Muscle layer of colon (tissue), 2 donors: ENCODE results near the gene ALB.
"Not testable (repeated sequence)": the region's sequence is repeated elsewhere in the genome, so short reads cannot be mapped to it uniquely, and the experiment has no call there.

Experiments used
- H3K27ac ChIP-seq: one replicate; pipeline ENCODE4 v1.7.0; 2013; ENCODE audit warnings: low read depth, mild to moderate bottlenecking, low read length, moderate library complexity
- H3K27me3 ChIP-seq, 2 donors: one replicate each; pipeline ENCODE4 v1.7.0; 2013; ENCODE audit warnings: low read length in 2 of 2, mild to moderate bottlenecking in 2 of 2; ENCODE audit not compliant: insufficient read depth in 2 of 2, control insufficient read depth in 1 of 2
- H3K36me3 ChIP-seq: one replicate; pipeline ENCODE4 v1.7.0; 2013; ENCODE audit warnings: mild to moderate bottlenecking, low read length; ENCODE audit not compliant: insufficient read depth
- H3K4me1 ChIP-seq: one replicate; pipeline ENCODE4 v1.7.0; 2013; ENCODE audit warnings: mild to moderate bottlenecking, low read length; ENCODE audit not compliant: insufficient read depth
- H3K4me3 ChIP-seq, 2 donors: one replicate each; pipeline ENCODE4 v1.7.0; 2013; ENCODE audit warnings: low read length in 2 of 2, low read depth in 1 of 2, mild to moderate bottlenecking in 1 of 2, moderate library complexity in 1 of 2
- H3K9ac ChIP-seq: one replicate; pipeline ENCODE4 v1.7.0; 2013; ENCODE audit warnings: low read length
- H3K9me3 ChIP-seq: one replicate; pipeline ENCODE4 v1.7.0; 2013; ENCODE audit warnings: mild to moderate bottlenecking, low read length
- donor health status: abdominal sarcoma.
- donor health status: Adenocarcinoma of cecum.

Gene ALB

GRCh38 chr4:73404042-73404441, at the start of gene ALB:
Gene ALB (plus strand): TSS chr4:73404287. CDS start chr4:73404328, 41 bp downstream.
- Histone ChIP-seq H3K9ac (no peak within 1 kb of the TSS), H3K36me3 (no peaks in the 10 kb centered on the region), H3K27ac (no peak within 1 kb of the TSS), H3K27me3 (no peaks in the 10 kb centered on the region), H3K4me1 (no peaks in the 10 kb centered on the region), H3K4me3 (no peak within 1 kb of the TSS), H3K9me3 (no peaks in the 10 kb centered on the region)

GRCh38 chr4:73357174-73357573, 46.9 kb upstream of the ALB start:
- not testable (repeated sequence) for H3K9me3 ChIP-seq, H3K36me3 ChIP-seq, H3K27me3 ChIP-seq, H3K4me1 ChIP-seq, H3K4me3 ChIP-seq, H3K9ac ChIP-seq, H3K27ac ChIP-seq

- not testable (repeated sequence) for H3K27me3 ChIP-seq, H3K27ac ChIP-seq, H3K4me3 ChIP-seq, H3K4me1 ChIP-seq, H3K9ac ChIP-seq, H3K36me3 ChIP-seq, H3K9me3 ChIP-seq
Observed at GRCh38 chr4:73369506-73370199, 34.4 kb upstream of the ALB start.

- Histone ChIP-seq H3K4me1 (no peaks in the 10 kb centered on the region), H3K9ac (no peak overlapping the region), H3K9me3 (no peaks in the 10 kb centered on the region), H3K36me3 (no peaks in the 10 kb centered on the region), H3K4me3 (no peak overlapping the region), H3K27ac (no peak overlapping the region), H3K27me3 (no peaks in the 10 kb centered on the region)
Observed at GRCh38 chr4:73375328-73375741, 28.8 kb upstream of the ALB start.

- Histone ChIP-seq H3K36me3 (no peaks in the 10 kb centered on the region), H3K4me3 (no peak overlapping the region), H3K9me3 (no peaks in the 10 kb centered on the region), H3K4me1 (no peaks in the 10 kb centered on the region), H3K27me3 (no peaks in the 10 kb centered on the region), H3K9ac (no peak overlapping the region), H3K27ac (no peak overlapping the region)
Observed at GRCh38 chr4:73376251-73376650, 27.8 kb upstream of the ALB start.

GRCh38 chr4:73376976-73377375, 27.1 kb upstream of the ALB start:
- no peaks in the 10 kb centered on the region for H3K36me3 ChIP-seq
- no peaks in the 10 kb centered on the region for H3K27me3 ChIP-seq
- H3K9me3 ChIP-seq: no peaks in the 10 kb centered on the region
- H3K27ac ChIP-seq: no peak overlapping the region
- H3K4me3 ChIP-seq: no peak overlapping the region
- no peak overlapping the region for H3K9ac ChIP-seq
- no peaks in the 10 kb centered on the region for H3K4me1 ChIP-seq

- Histone ChIP-seq H3K4me3 (no peak overlapping the region), H3K4me1 (no peaks in the 10 kb centered on the region), H3K36me3 (no peaks in the 10 kb centered on the region), H3K9me3 (no peaks in the 10 kb centered on the region), H3K27me3 (no peaks in the 10 kb centered on the region), H3K27ac (no peak overlapping the region), H3K9ac (no peak overlapping the region)
Observed at GRCh38 chr4:73378887-73379286, 25.2 kb upstream of the ALB start.

GRCh38 chr4:73379946-73380345, 24.1 kb upstream of the ALB start:
- no peak overlapping the region for H3K9ac ChIP-seq

GRCh38 chr4:73381214-73381613, 22.9 kb upstream of the ALB start:
- Histone ChIP-seq H3K4me1 (no peaks in the 10 kb centered on the region), H3K27me3 (no peaks in the 10 kb centered on the region), H3K4me3 (no peak overlapping the region), H3K9ac (no peak overlapping the region), H3K9me3 (no peaks in the 10 kb centered on the region), H3K27ac (no peak overlapping the region), H3K36me3 (no peaks in the 10 kb centered on the region)

More at GRCh38 chr4:73379946-73380345, 24.1 kb upstream of the ALB start:
- no peaks in the 10 kb centered on the region for H3K27me3 ChIP-seq
- H3K36me3 ChIP-seq: no peaks in the 10 kb centered on the region
- H3K4me3 ChIP-seq: no peak overlapping the region
- no peaks in the 10 kb centered on the region for H3K4me1 ChIP-seq
- H3K27ac ChIP-seq: no peak overlapping the region
- H3K9me3 ChIP-seq: no peaks in the 10 kb centered on the region

GRCh38 chr4:73383452-73383851, 20.6 kb upstream of the ALB start:
- H3K27me3 ChIP-seq: no peaks in the 10 kb centered on the region

GRCh38 chr4:73387552-73387951, 16.5 kb upstream of the ALB start:
- Histone ChIP-seq H3K9me3 (no peaks in the 10 kb centered on the region), H3K4me1 (no peaks in the 10 kb centered on the region), H3K9ac (no peak overlapping the region), H3K4me3 (no peak overlapping the region), H3K27me3 (no peaks in the 10 kb centered on the region), H3K36me3 (no peaks in the 10 kb centered on the region), H3K27ac (no peak overlapping the region)

More at GRCh38 chr4:73383452-73383851, 20.6 kb upstream of the ALB start:
- H3K4me1 ChIP-seq: no peaks in the 10 kb centered on the region
- H3K27ac ChIP-seq: no peak overlapping the region
- H3K4me3 ChIP-seq: no peak overlapping the region
- no peak overlapping the region for H3K9ac ChIP-seq
- no peaks in the 10 kb centered on the region for H3K9me3 ChIP-seq
- no peaks in the 10 kb centered on the region for H3K36me3 ChIP-seq

GRCh38 chr4:73388887-73389286, 15.2 kb upstream of the ALB start:
- H3K4me3 ChIP-seq: no peak overlapping the region
- no peak overlapping the region for H3K9ac ChIP-seq
- H3K27ac ChIP-seq: no peak overlapping the region
- no peaks in the 10 kb centered on the region for H3K27me3 ChIP-seq
- no peaks in the 10 kb centered on the region for H3K4me1 ChIP-seq
- no peaks in the 10 kb centered on the region for H3K36me3 ChIP-seq
- H3K9me3 ChIP-seq: no peaks in the 10 kb centered on the region
